ENCODE measurements around the gene RPN2.

Gene RPN2

GRCh38 chr20:37209193-37209592, 30.1 kb downstream of the RPN2 start:
- in situ Hi-C loops (cut with MboI; ENCODE audit: low sequenced_read_pairs): no loop called here

GRCh38 chr20:37209661-37210314, 30.7 kb downstream of the RPN2 start:
- in situ Hi-C loops (cut with MboI; ENCODE audit: low sequenced_read_pairs): no loop called here

GRCh38 chr20:37218441-37218840, 39.3 kb downstream of the RPN2 start:
- in situ Hi-C loops (cut with MboI; ENCODE audit: low sequenced_read_pairs): no loop called here

GRCh38 chr20:37218976-37219375, 39.8 kb downstream of the RPN2 start:
- in situ Hi-C loops (cut with MboI; ENCODE audit: low sequenced_read_pairs): no loop called here

GRCh38 chr20:37219751-37220668, 40.9 kb downstream of the RPN2 start:
- in situ Hi-C loops (cut with MboI; ENCODE audit: low sequenced_read_pairs): no loop called here

- in situ Hi-C loops (cut with MboI; ENCODE audit: low sequenced_read_pairs): no loop called here
Measured at GRCh38 chr20:37220731-37221130, 41.6 kb downstream of the RPN2 start.

GRCh38 chr20:37222086-37222485, 43.0 kb downstream of the RPN2 start:
- in situ Hi-C loops (cut with MboI; ENCODE audit: low sequenced_read_pairs): no loop called here

- in situ Hi-C loops (cut with MboI; ENCODE audit: low sequenced_read_pairs): no loop called here
Measured at GRCh38 chr20:37223053-37223452, 43.9 kb downstream of the RPN2 start.

- in situ Hi-C loops (cut with MboI; ENCODE audit: low sequenced_read_pairs): no loop called here
Measured at GRCh38 chr20:37225146-37225545, 46.0 kb downstream of the RPN2 start.

- in situ Hi-C loops (cut with MboI; ENCODE audit: low sequenced_read_pairs): no loop called here
Measured at GRCh38 chr20:37226889-37227288, 47.8 kb downstream of the RPN2 start.

GRCh38 chr20:37228082-37228481, 49.0 kb downstream of the RPN2 start:
- in situ Hi-C loops (cut with MboI; ENCODE audit: low sequenced_read_pairs): no loop called here

GRCh38 chr20:37228656-37229055, 49.5 kb downstream of the RPN2 start:
- in situ Hi-C loops (cut with MboI; ENCODE audit: low sequenced_read_pairs): no loop called here

- in situ Hi-C loops (cut with MboI; ENCODE audit: low sequenced_read_pairs): no loop called here
Measured at GRCh38 chr20:37229357-37229756, 50.2 kb downstream of the RPN2 start.

- in situ Hi-C loops (cut with MboI; ENCODE audit: low sequenced_read_pairs): no loop called here
Measured at GRCh38 chr20:37230200-37230599, 51.1 kb downstream of the RPN2 start.

- in situ Hi-C loops (cut with MboI; ENCODE audit: low sequenced_read_pairs): no loop called here
Measured at GRCh38 chr20:37231947-37232630, 53.0 kb downstream of the RPN2 start.

GRCh38 chr20:37233548-37234253, 54.6 kb downstream of the RPN2 start:
- in situ Hi-C loops (cut with MboI; ENCODE audit: low sequenced_read_pairs): no loop called here

GRCh38 chr20:37234254-37234581, 55.1 kb downstream of the RPN2 start:
- in situ Hi-C loops (cut with MboI; ENCODE audit: low sequenced_read_pairs): no loop called here

GRCh38 chr20:37235065-37235464, 55.9 kb downstream of the RPN2 start:
- in situ Hi-C loops (cut with MboI; ENCODE audit: low sequenced_read_pairs): no loop called here

GRCh38 chr20:37236462-37236861, 57.3 kb downstream of the RPN2 start:
- in situ Hi-C loops (cut with MboI; ENCODE audit: low sequenced_read_pairs): no loop called here

GRCh38 chr20:37237656-37238055, 58.5 kb downstream of the RPN2 start:
- in situ Hi-C loops (cut with MboI; ENCODE audit: low sequenced_read_pairs): no loop called here

- in situ Hi-C loops (cut with MboI; ENCODE audit: low sequenced_read_pairs): no loop called here
Measured at GRCh38 chr20:37238426-37238825, 59.3 kb downstream of the RPN2 start.
